WTC11 (cell line): ENCODE data around the gene HMBS. TPM values are rescaled to one million over a fixed set of nuclear protein-coding genes. Genes with fewer than 3 reads are reported as not detected.

Experiments used
- ATAC-seq: fragments of 200-7000 bp; cut with Tn5 transposase; 2 replicates; pipeline ENCODE4 v1.10.0; 2021; ENCODE audit warnings: mild to moderate bottlenecking, moderate library complexity
- CTCF ChIA-PET: fragments of 300-600 bp; sonication (Branson Sonifier 250); formaldehyde crosslinking; loops from one replicate; lab custom pipeline; 2021; ENCODE audit warnings: antibody characterized with exemption; lab: Charles Lee
- POLR2A ChIA-PET: fragments of 350-600 bp; sonication (Branson Sonifier 250); formaldehyde crosslinking; loops from one replicate; lab custom pipeline; 2021; ENCODE audit warnings: antibody characterized with exemption; lab: Charles Lee
- DNase-seq: peaks from one replicate; pipeline ENCODE4 v3.0.0; 2021; ENCODE audit warnings: low spot score
- H3K27ac Mint-ChIP-seq: 2 replicates; pipeline ENCODE4 v1.8.0; 2021; ENCODE audit warnings: mixed read lengths
- H3K27me3 Mint-ChIP-seq: 2 replicates; pipeline ENCODE4 v1.8.0; 2021; ENCODE audit warnings: low read depth, mild to moderate bottlenecking, moderate library complexity, mixed read lengths
- H3K36me3 Mint-ChIP-seq: 2 replicates; pipeline ENCODE4 v1.8.0; 2021; ENCODE audit warnings: mixed read lengths
- H3K4me1 Mint-ChIP-seq: 2 replicates; pipeline ENCODE4 v1.8.0; 2022; ENCODE audit warnings: mixed read lengths
- H3K4me3 Mint-ChIP-seq: 2 replicates; pipeline ENCODE4 v1.8.0; 2021; ENCODE audit warnings: mild to moderate bottlenecking, moderate library complexity, mixed read lengths
- H3K9me3 Mint-ChIP-seq: 2 replicates; pipeline ENCODE4 v1.8.0; 2021; ENCODE audit warnings: mixed read lengths
- GTF2I ChIP-seq: fragments of 250-450 bp; sonication (Bioruptor Pico); conservative IDR thresholded peaks from 2 replicates; pipeline ENCODE4 v1.4.0; 2021; ENCODE audit warnings: mild to moderate bottlenecking
- IRF2 ChIP-seq: sonication (generic); formaldehyde crosslinking; IDR thresholded peaks from 2 replicates; pipeline ENCODE4 v1.8.0; 2022; ENCODE audit warnings: low read depth, missing genetic modification reagents, borderline replicate concordance
- PRRX2 ChIP-seq: fragments of 250-450 bp; sonication (Bioruptor Pico); IDR thresholded peaks from 2 replicates; pipeline ENCODE4 v1.8.0; 2021; ENCODE audit warnings: mild to moderate bottlenecking
- ZNF263 ChIP-seq: sonication (generic); formaldehyde crosslinking; IDR thresholded peaks from 2 replicates; pipeline ENCODE4 v1.8.1; 2022; ENCODE audit warnings: low read depth, mild to moderate bottlenecking, moderate library complexity, missing genetic modification reagents
- ZNF396 ChIP-seq: fragments of 250-450 bp; sonication (Bioruptor Pico); IDR thresholded peaks from 2 replicates; pipeline ENCODE4 v1.8.0; 2021; ENCODE audit warnings: mild to moderate bottlenecking, moderate library complexity, borderline replicate concordance
- total RNA-seq: library from RNA; stranded (reverse); gene quantifications from 3 replicates; pipeline ENCODE4 v1.2.3, GENCODE V29; 2021
- TF ChIP-seq, protein P1 (sequence below): sonication (generic); formaldehyde crosslinking; IDR thresholded peaks from 2 replicates; pipeline ENCODE4 v1.8.1; 2023; ENCODE audit warnings: mild to moderate bottlenecking, missing genetic modification reagents, moderate library complexity
- TF ChIP-seq, protein P2 (sequence below): sonication (generic); formaldehyde crosslinking; IDR thresholded peaks from 2 replicates; pipeline ENCODE4 v1.8.0; 2022; ENCODE audit warnings: mild to moderate bottlenecking, missing genetic modification reagents
- TF ChIP-seq, protein P3 (sequence below): sonication (generic); formaldehyde crosslinking; conservative IDR thresholded peaks from 2 replicates; pipeline ENCODE4 v1.8.1; 2023; ENCODE audit warnings: mild to moderate bottlenecking, low read depth, missing genetic modification reagents, moderate library complexity
- TF ChIP-seq, protein P4 (sequence below): sonication (generic); formaldehyde crosslinking; IDR thresholded peaks from 2 replicates; pipeline ENCODE4 v1.8.0; 2023; ENCODE audit warnings: mild to moderate bottlenecking, missing genetic modification reagents
- TF ChIP-seq, protein P5 (sequence below): fragments of 200-600 bp; IDR thresholded peaks from 2 replicates; pipeline ENCODE4 v1.8.0; 2022; ENCODE audit warnings: antibody characterized with exemption
- TF ChIP-seq, protein P6 (sequence below): sonication (generic); formaldehyde crosslinking; IDR thresholded peaks from 2 replicates; pipeline ENCODE4 v1.8.0; 2023; ENCODE audit warnings: missing genetic modification reagents
- TF ChIP-seq, protein P7 (sequence below): sonication (generic); formaldehyde crosslinking; IDR thresholded peaks from 2 replicates; pipeline ENCODE4 v1.8.1; 2023; ENCODE audit warnings: mild to moderate bottlenecking, missing genetic modification reagents

The HMBS gene
- total RNA-seq, 1 experiment from 2014 or later = 62.3 TPM

DNA sequence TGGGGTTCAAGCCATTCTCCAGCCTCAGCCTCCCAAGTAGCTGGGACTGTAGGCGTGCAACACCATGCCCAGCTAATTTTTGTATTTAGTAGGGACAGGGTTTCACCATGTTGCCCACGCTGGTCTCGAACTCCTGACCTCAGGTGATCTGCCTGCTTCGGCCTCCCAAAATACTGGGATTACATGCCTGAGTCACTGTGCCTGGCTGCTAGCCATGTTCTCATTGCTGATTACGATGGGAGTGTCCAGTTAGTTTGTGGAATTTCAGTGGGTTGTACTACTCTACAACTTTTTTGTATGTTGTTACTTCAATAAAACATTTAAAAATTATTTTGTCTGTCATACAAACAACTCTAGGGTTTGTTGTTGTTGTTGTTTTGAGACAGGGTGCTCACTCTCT is 21.9 kb upstream of the HMBS start:
- Mint-ChIP-seq H3K4me1 (peaks cover 11% of the 10 kb centered on the region), H3K27me3 (no peaks in the 10 kb centered on the region), H3K27ac (no peak overlapping the region), H3K36me3 (peaks cover 3% of the 10 kb centered on the region; the same call in 1 of the 2 replicates), H3K9me3 (no peaks in the 10 kb centered on the region), H3K4me3 (no peak overlapping the region)
- no peak for ATAC-seq
- TF ChIP-seq, protein P1, sequence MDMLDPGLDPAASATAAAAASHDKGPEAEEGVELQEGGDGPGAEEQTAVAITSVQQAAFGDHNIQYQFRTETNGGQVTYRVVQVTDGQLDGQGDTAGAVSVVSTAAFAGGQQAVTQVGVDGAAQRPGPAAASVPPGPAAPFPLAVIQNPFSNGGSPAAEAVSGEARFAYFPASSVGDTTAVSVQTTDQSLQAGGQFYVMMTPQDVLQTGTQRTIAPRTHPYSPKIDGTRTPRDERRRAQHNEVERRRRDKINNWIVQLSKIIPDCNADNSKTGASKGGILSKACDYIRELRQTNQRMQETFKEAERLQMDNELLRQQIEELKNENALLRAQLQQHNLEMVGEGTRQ (CRISPR knock-in tag) = no peak
- TF ChIP-seq, protein P2, sequence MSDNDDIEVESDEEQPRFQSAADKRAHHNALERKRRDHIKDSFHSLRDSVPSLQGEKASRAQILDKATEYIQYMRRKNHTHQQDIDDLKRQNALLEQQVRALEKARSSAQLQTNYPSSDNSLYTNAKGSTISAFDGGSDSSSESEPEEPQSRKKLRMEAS = no peak
- TF ChIP-seq, protein P3, sequence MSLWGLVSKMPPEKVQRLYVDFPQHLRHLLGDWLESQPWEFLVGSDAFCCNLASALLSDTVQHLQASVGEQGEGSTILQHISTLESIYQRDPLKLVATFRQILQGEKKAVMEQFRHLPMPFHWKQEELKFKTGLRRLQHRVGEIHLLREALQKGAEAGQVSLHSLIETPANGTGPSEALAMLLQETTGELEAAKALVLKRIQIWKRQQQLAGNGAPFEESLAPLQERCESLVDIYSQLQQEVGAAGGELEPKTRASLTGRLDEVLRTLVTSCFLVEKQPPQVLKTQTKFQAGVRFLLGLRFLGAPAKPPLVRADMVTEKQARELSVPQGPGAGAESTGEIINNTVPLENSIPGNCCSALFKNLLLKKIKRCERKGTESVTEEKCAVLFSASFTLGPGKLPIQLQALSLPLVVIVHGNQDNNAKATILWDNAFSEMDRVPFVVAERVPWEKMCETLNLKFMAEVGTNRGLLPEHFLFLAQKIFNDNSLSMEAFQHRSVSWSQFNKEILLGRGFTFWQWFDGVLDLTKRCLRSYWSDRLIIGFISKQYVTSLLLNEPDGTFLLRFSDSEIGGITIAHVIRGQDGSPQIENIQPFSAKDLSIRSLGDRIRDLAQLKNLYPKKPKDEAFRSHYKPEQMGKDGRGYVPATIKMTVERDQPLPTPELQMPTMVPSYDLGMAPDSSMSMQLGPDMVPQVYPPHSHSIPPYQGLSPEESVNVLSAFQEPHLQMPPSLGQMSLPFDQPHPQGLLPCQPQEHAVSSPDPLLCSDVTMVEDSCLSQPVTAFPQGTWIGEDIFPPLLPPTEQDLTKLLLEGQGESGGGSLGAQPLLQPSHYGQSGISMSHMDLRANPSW (CRISPR knock-in tag) = no peak
- no peak for TF ChIP-seq ZNF263 (CRISPR knock-in tag)
- no peak for TF ChIP-seq ZNF396 (CRISPR knock-in tag)
- TF ChIP-seq GTF2I (CRISPR knock-in tag) = no peak
- TF ChIP-seq, protein P4, sequence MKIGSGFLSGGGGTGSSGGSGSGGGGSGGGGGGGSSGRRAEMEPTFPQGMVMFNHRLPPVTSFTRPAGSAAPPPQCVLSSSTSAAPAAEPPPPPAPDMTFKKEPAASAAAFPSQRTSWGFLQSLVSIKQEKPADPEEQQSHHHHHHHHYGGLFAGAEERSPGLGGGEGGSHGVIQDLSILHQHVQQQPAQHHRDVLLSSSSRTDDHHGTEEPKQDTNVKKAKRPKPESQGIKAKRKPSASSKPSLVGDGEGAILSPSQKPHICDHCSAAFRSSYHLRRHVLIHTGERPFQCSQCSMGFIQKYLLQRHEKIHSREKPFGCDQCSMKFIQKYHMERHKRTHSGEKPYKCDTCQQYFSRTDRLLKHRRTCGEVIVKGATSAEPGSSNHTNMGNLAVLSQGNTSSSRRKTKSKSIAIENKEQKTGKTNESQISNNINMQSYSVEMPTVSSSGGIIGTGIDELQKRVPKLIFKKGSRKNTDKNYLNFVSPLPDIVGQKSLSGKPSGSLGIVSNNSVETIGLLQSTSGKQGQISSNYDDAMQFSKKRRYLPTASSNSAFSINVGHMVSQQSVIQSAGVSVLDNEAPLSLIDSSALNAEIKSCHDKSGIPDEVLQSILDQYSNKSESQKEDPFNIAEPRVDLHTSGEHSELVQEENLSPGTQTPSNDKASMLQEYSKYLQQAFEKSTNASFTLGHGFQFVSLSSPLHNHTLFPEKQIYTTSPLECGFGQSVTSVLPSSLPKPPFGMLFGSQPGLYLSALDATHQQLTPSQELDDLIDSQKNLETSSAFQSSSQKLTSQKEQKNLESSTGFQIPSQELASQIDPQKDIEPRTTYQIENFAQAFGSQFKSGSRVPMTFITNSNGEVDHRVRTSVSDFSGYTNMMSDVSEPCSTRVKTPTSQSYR (CRISPR knock-in tag) = no peak
- no peak for TF ChIP-seq PRRX2 (CRISPR knock-in tag)
- TF ChIP-seq, protein P5, sequence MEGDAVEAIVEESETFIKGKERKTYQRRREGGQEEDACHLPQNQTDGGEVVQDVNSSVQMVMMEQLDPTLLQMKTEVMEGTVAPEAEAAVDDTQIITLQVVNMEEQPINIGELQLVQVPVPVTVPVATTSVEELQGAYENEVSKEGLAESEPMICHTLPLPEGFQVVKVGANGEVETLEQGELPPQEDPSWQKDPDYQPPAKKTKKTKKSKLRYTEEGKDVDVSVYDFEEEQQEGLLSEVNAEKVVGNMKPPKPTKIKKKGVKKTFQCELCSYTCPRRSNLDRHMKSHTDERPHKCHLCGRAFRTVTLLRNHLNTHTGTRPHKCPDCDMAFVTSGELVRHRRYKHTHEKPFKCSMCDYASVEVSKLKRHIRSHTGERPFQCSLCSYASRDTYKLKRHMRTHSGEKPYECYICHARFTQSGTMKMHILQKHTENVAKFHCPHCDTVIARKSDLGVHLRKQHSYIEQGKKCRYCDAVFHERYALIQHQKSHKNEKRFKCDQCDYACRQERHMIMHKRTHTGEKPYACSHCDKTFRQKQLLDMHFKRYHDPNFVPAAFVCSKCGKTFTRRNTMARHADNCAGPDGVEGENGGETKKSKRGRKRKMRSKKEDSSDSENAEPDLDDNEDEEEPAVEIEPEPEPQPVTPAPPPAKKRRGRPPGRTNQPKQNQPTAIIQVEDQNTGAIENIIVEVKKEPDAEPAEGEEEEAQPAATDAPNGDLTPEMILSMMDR = no peak
- TF ChIP-seq, protein P6, sequence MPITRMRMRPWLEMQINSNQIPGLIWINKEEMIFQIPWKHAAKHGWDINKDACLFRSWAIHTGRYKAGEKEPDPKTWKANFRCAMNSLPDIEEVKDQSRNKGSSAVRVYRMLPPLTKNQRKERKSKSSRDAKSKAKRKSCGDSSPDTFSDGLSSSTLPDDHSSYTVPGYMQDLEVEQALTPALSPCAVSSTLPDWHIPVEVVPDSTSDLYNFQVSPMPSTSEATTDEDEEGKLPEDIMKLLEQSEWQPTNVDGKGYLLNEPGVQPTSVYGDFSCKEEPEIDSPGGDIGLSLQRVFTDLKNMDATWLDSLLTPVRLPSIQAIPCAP (CRISPR knock-in tag) = no peak
- no peak for TF ChIP-seq IRF2 (CRISPR knock-in tag)
- ChIA-PET POLR2A (no interaction called here), CTCF (no interaction called here)
- no peak for DNase-seq

DNA sequence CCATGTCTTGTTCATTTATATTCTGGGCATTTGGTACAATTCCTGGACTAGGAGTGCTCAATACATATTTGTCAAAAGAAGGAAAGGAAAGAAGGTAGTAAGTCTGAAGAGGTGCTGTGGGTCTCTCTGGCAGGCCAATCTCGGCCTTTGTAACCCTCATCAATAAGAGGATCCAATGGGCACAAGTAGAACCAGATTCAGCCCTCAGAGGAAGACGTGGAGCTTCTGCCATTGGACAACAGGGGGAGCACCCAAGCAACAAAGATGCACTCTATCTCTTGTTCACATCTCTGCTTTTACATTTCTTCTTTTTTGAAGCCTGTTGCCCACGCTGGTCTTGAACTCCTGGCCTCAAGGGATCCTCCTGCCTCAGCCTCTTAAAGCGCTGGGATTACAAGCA is 19.3 kb upstream of the HMBS start:
- TF ChIP-seq, protein P7, sequence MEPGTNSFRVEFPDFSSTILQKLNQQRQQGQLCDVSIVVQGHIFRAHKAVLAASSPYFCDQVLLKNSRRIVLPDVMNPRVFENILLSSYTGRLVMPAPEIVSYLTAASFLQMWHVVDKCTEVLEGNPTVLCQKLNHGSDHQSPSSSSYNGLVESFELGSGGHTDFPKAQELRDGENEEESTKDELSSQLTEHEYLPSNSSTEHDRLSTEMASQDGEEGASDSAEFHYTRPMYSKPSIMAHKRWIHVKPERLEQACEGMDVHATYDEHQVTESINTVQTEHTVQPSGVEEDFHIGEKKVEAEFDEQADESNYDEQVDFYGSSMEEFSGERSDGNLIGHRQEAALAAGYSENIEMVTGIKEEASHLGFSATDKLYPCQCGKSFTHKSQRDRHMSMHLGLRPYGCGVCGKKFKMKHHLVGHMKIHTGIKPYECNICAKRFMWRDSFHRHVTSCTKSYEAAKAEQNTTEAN (CRISPR knock-in tag) = no peak
- TF ChIP-seq, protein P5 = 0 out of 2 replicates have a peak, but pooled peaks have one; percentile 20
- Mint-ChIP-seq H3K27me3 (no peaks in the 10 kb centered on the region), H3K27ac (no peak overlapping the region), H3K9me3 (no peaks in the 10 kb centered on the region), H3K4me1 (peaks cover 10% of the 10 kb centered on the region), H3K4me3 (no peak overlapping the region), H3K36me3 (peaks cover 7% of the 10 kb centered on the region)
- DNase-seq = peak; percentile 32
- ChIA-PET CTCF (interaction anchor here (0.6 to 1.0 kb wide), 7 partner anchors 9 to 273 kb away, joined by 3 to 6 read pairs (median 5); partner anchors contain the start of genes HMBS, HYOU1 and TRAPPC4), POLR2A (no interaction called here)
- ATAC-seq = peak; percentile 66
